GM23248 (cell line): ENCODE measurements around the gene PCCA.

Experiments
- EZH2 ChIP-seq: fragments of 200-600 bp; sonication (generic); IDR thresholded peaks from 2 replicates; pipeline ENCODE4 v1.6.1; 2018; ENCODE audit warnings: antibody characterized with exemption, mild to moderate bottlenecking; ENCODE audit not compliant: insufficient read depth, poor library complexity, severe bottlenecking
- EZH2phosphoT487 ChIP-seq: fragments of 200-600 bp; sonication (generic); IDR thresholded peaks from 2 replicates; pipeline ENCODE4 v1.6.1; 2018; ENCODE audit warnings: antibody characterized with exemption, moderate library complexity, mild to moderate bottlenecking, low read depth; ENCODE audit not compliant: insufficient read depth

- TF ChIP-seq EZH2 = no peak
- no peak for TF ChIP-seq EZH2phosphoT487
Observed at GRCh38 chr13:100543872-100544602, 455.1 kb downstream of the PCCA start.
